Heart right ventricle (tissue), 16 donors: ENCODE data around the gene CPNE5. TPM values are rescaled to one million over a fixed set of nuclear protein-coding genes. Genes with fewer than 3 reads are reported as not detected.
A peak's percentile ranks its signal among the peaks of the same experiment; 100 is the strongest.

ENCODE experiments used
- ATAC-seq, 8 donors: fragments of 200-7000 bp; cut with Tn5 transposase; one replicate each; pipeline ENCODE4 v1.9.1; 2020; ENCODE audit warnings: mild to moderate bottlenecking in 8 of 8, moderate library complexity in 8 of 8, moderate number of reproducible peaks in 1 of 8
- DNase-seq, 2 donors: peaks; one replicate each; pipeline ENCODE4 v3.0.0-alpha.2; 2020
- H3K27ac ChIP-seq, 10 donors: fragments of 200-600 bp; sonication (generic) in 2 of 10; one replicate each; pipeline versions ENCODE4 v1.5.0 to v1.8.0; 2020 to 2022; ENCODE audit warnings: mild to moderate bottlenecking in 3 of 10
- H3K27me3 ChIP-seq, 7 donors: fragments of 200-600 bp; one replicate each; pipeline ENCODE4 v1.8.0; 2021 to 2022; ENCODE audit warnings: mild to moderate bottlenecking in 2 of 7
- H3K36me3 ChIP-seq, 9 donors: fragments of 200-600 bp; sonication (generic) in 1 of 9; one replicate each; pipeline versions ENCODE4 v1.5.0 to v1.8.0; 2020 to 2022; ENCODE audit warnings: mild to moderate bottlenecking in 2 of 9
- H3K4me1 ChIP-seq, 9 donors: fragments of 200-600 bp; sonication (generic) in 1 of 9; one replicate each; pipeline versions ENCODE4 v1.5.0 to v1.8.0; 2020 to 2022; ENCODE audit warnings: mild to moderate bottlenecking in 4 of 9
- H3K4me3 ChIP-seq, 10 donors: fragments of 200-600 bp; sonication (generic) in 2 of 10; one replicate each; pipeline versions ENCODE4 v1.5.0 to v1.8.0; 2020 to 2022; ENCODE audit warnings: mild to moderate bottlenecking in 7 of 10, moderate library complexity in 2 of 10
- H3K9me3 ChIP-seq, 11 donors: fragments of 200-600 bp in 10 of 11; sonication (generic) in 2 of 11; one replicate each; pipeline versions ENCODE4 v1.5.0 to v1.8.0; 2013 to 2022; ENCODE audit warnings: mild to moderate bottlenecking in 2 of 11, control low read depth in 1 of 11, moderate library complexity in 1 of 11
- WGBS, 2 donors: extraction: QIAGEN DNeasy Blood & Tissue Kit; methylation state at CpG; one replicate each; pipeline ENCODE4 v1.1.7; 2013; ENCODE audit warnings: inconsistent platforms in 1 of 2; 5-methylcytosine and 5-hydroxymethylcytosine counted together
- intact Hi-C, 10 donors: fragments of 100-400 bp; cut with DNase I; formaldehyde crosslinking; loops; one replicate each; pipeline versions ENCODE4 v1.11.1 to v1.14.2; 2022
- polyA plus RNA-seq, 2 donors: library from polyadenylated mRNA; stranded (reverse); fragments of 200-250 nt; gene quantifications; one replicate each; pipeline ENCODE4 v1.2.3, GENCODE V29; 2013
- total RNA-seq, 10 donors: library from RNA; stranded (reverse); fragmentation: NEBNext Ultra II Directional in 3 of 10; extraction: Animal tissue kit (Norgen Biotek cat#: 25700) in 3 of 10; gene quantifications; one replicate each; pipeline versions ENCODE4 v1.2.1 to v1.2.4, GENCODE V29; 2021 to 2023
- TF ChIP-seq, protein P1 (sequence below), 9 donors: fragments of 200-600 bp; sonication (generic) in 2 of 9; IDR thresholded peaks; one replicate each; pipeline versions ENCODE4 v1.5.0 to v1.8.0; 2021 to 2022; ENCODE audit warnings: antibody characterized with exemption in 9 of 9, mild to moderate bottlenecking in 5 of 9, moderate library complexity in 1 of 9
- donor health status: Arrhythmogenic right ventricular cardiomyopathy.
- donor health status: ischemic (EF 13 %, LVEDD 7.1; RV severe dilation, severe dysfunction).
- donor health status: healthy with polysubstance abuse.
- donor health status: DM: no; HTN: yes; CAD: no.
- donor health status: DM: no; HTN: no; CAD: no.
- donor health status: ischemic (EF 25% LVEDD 6.9; RV normal size, moderate dysfunction).
- donor health status: ischemic (EF 25% LVEDD 5.7; RV mildly dilated, moderate dysfunction).
- donor health status: healthy.
- donor health status: DM: yes; HTN: yes; CAD: no.
- donor health status: Ischemic cardiomyopathy.
- donor health status: ischemic (EF 35%, LVEDD 5.7; RV mildly dilated, moderate dysfunction).
- donor health status: nonischemic (EF 11% LVEDD 7.7; RV severe dilation, severe dysfunction).
- donor health status: DM: yes; HTN: yes; CAD: no.
- donor health status: PGD.
- donor health status: ischemic (EF 29% LVEDD 5.4; RV normal size, mild dysfunction).
- donor health status: nonischemic (EF 23%, LVEDD 6.1; RV moderate dilation, normal function).

The CPNE5 gene
- total and polyA plus RNA-seq, 12 donors: 2.8 to 98.2 (median 24.4) TPM

DNA sequence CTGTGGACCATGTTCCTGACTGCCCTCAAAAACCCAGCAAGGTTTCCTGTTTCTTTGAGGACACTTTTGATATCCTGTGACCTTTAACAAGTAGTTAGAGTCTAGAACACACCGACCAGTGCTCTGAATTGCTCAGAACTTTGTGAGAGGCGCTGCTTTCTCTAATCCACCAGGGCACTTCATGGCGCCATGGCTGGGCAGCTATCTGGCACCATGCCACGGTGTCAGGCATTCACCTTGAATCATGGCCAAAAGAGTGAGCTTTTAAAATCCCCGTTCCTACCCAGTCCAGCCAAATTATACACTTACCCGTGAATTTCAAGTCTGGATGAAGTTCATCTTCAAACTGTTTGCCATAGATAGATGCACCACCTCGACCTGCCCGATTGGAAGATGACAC is 17.0 kb upstream of the CPNE5 start:
- ATAC-seq (peak in 3 of 8 donors; percentile 5 to 44 (median 12)), DNase-seq (no peak)
- intact Hi-C loops: loop anchor here in 4 of 10 donors (10.0 kb wide), 2 partner anchors 231 to 241 kb away; no protein-coding TSS in a partner anchor
- Histone ChIP-seq H3K36me3 (peaks cover 0 to 25% (median 8%) of the 10 kb centered on the region in 9 donors), H3K4me3 (no peak overlapping the region), H3K4me1 (peaks cover 5 to 53% (median 41%) of the 10 kb centered on the region in 9 donors), H3K9me3 (no peaks in the 10 kb centered on the region), H3K27me3 (no peaks in the 10 kb centered on the region), H3K27ac (peak overlapping the region in 9 of 10 donors; percentile 11 to 64 (median 48))
- TF ChIP-seq, protein P1, sequence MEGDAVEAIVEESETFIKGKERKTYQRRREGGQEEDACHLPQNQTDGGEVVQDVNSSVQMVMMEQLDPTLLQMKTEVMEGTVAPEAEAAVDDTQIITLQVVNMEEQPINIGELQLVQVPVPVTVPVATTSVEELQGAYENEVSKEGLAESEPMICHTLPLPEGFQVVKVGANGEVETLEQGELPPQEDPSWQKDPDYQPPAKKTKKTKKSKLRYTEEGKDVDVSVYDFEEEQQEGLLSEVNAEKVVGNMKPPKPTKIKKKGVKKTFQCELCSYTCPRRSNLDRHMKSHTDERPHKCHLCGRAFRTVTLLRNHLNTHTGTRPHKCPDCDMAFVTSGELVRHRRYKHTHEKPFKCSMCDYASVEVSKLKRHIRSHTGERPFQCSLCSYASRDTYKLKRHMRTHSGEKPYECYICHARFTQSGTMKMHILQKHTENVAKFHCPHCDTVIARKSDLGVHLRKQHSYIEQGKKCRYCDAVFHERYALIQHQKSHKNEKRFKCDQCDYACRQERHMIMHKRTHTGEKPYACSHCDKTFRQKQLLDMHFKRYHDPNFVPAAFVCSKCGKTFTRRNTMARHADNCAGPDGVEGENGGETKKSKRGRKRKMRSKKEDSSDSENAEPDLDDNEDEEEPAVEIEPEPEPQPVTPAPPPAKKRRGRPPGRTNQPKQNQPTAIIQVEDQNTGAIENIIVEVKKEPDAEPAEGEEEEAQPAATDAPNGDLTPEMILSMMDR (IDR thresholded peaks at IDR 0.05): no peak
- WGBS, 2 donors: 46 to 61% methylated on average over 8 of the region's 8 CpGs

DNA sequence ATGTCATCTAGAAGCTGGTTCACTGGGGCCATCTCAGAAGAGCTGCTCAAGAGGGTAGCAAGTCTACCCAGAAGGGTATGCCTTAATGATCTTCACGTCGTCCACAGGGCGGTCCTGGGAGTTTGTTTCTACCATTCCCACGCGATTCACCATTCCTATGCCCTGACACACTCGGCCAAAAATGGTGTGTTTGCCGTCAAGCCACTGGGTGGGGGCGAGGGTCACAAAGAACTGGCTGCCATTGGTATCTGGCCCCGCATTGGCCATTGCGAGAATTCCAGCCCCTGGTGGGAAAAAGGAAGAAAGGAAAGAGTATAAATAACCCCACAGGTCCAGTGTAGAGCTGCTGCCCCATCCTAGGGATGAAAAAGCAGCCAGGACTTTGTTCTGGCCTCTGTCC is 16.5 kb upstream of the CPNE5 start:
- TF ChIP-seq, protein P1 (IDR thresholded peaks at IDR 0.05): no peak
- peaks cover 5 to 58% (median 44%) of the 10 kb centered on the region in 9 donors for H3K4me1 ChIP-seq
- intact Hi-C loops: loop anchor here in 4 of 10 donors (10.0 kb wide), 2 partner anchors 231 to 241 kb away; no protein-coding TSS in a partner anchor

DNA sequence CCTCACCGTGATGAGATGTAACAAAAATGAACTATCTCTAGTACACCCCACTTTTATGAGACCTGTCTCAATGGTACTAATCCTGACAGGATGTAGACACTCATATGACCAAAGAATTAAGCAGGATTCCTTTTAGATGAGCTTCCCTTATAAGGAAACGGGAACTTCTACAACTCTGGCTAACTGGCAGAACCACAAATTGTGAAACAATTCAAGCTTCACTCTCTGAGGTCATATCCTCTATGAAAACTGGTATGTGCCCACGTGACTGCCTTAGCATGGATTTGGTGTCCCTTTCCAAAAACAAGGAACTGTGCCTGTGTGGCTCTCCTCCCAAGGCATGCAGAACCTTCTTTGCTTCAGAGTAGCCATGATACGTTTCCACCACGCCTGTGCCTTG is 14.1 kb upstream of the CPNE5 start:
- Histone ChIP-seq H3K27ac (peak overlapping the region; percentile 1 to 83 (median 60)), H3K4me1 (peaks cover 5 to 73% (median 68%) of the 10 kb centered on the region in 9 donors), H3K36me3 (peaks cover 0 to 24% (median 8%) of the 10 kb centered on the region in 9 donors), H3K27me3 (no peaks in the 10 kb centered on the region), H3K4me3 (no peak overlapping the region), H3K9me3 (peaks cover 0 to 6% (median 0%) of the 10 kb centered on the region in 11 donors)
- DNase-seq (no peak), ATAC-seq (peak in 6 of 8 donors; percentile 24 to 53 (median 34))
- TF ChIP-seq, protein P1 (IDR thresholded peaks at IDR 0.05): no peak
- intact Hi-C loops: loop anchor here in 7 of 10 donors (2.0 to 10.0 kb wide), 4 partner anchors 86 to 239 kb away; no protein-coding TSS in a partner anchor
- 53 to 57% methylated on average over 5 of the region's 5 CpGs for WGBS, 2 donors

More for the DNA sequence above, 16.5 kb upstream of the CPNE5 start:
- H3K27ac ChIP-seq: peak overlapping the region in 8 of 10 donors; percentile 11 to 64 (median 50)
- H3K36me3 ChIP-seq: peaks cover 0 to 24% (median 8%) of the 10 kb centered on the region in 9 donors
- no peaks in the 10 kb centered on the region for H3K27me3 ChIP-seq
- DNase-seq (no peak), ATAC-seq (no peak)
- WGBS, 2 donors: 85 to 88% methylated on average over 10 of the region's 10 CpGs
- H3K9me3 ChIP-seq: peaks cover 0 to 3% (median 0%) of the 10 kb centered on the region in 11 donors
- no peak overlapping the region for H3K4me3 ChIP-seq

DNA sequence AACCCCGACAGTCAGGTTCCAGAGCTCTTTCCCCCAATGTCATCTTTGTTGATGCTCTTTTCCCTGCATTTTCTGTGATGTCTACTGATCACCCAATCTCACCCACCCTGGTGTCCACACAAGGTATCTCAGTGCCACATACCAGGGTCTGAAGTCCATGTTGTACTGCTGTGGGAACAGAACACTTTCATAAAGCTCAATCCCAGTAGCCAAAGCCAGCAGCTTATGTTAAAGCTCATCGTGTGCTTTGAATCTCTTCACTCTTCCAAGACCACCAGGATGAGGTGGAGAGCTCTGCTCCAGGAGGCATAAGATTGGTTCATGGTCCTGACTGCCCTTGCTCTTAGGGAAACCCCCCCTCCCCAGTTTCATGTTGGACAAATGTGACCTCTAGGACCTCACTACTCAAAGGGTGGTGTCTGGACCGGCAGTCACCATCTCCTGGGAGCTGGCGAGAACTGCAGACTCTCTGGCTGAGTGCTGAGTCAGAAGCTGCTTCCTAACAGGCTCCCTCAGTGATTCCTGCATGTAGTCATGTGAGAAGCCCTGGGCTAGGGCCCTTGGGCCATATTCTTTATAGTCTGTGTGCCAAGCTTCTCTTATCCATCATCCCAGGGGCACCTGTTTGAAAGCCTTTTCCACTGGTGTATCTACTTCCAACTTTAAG is 13.4 kb upstream of the CPNE5 start:
- Histone ChIP-seq H3K4me1 (peaks cover 5 to 78% (median 75%) of the 10 kb centered on the region in 9 donors), H3K9me3 (peaks cover 0 to 6% (median 0%) of the 10 kb centered on the region in 11 donors), H3K27ac (peak overlapping the region; percentile 1 to 83 (median 60)), H3K27me3 (no peaks in the 10 kb centered on the region), H3K36me3 (peaks cover 0 to 24% (median 6%) of the 10 kb centered on the region in 9 donors), H3K4me3 (no peak overlapping the region)
- WGBS, 2 donors: 55 to 57% methylated on average over 4 of the region's 4 CpGs
- peak in 5 of 8 donors; percentile 17 to 29 (median 21) for ATAC-seq
- no peak for DNase-seq
- TF ChIP-seq, protein P1 (IDR thresholded peaks at IDR 0.05): no peak
- intact Hi-C loops: loop anchor here in 7 of 10 donors (1.0 to 10.0 kb wide), 5 partner anchors 85 to 238 kb away; no protein-coding TSS in a partner anchor
